LNCaP clone FGC (cell line): ENCODE data around the gene NADK2.

Source experiments
- DNase-seq: peaks from one replicate; pipeline ENCODE4 v3.0.0-alpha.2; 2011; ENCODE audit warnings: low read depth
- H3K4me3 ChIP-seq: 2 replicates; pipeline ENCODE4 v1.5.1; 2011; ENCODE audit warnings: mild to moderate bottlenecking, low read depth, low read length, control low read depth
- CTCF ChIP-seq: IDR thresholded peaks from 2 replicates; pipeline ENCODE4 v1.5.1; 2012; ENCODE audit warnings: mild to moderate bottlenecking; ENCODE audit not compliant: control insufficient read depth, insufficient read depth; ENCODE audit errors: extremely low read depth

Gene NADK2

GRCh38 chr5:36244076-36244475 is 2.4 kb upstream of the NADK2 start:
- H3K4me3 ChIP-seq = no peak overlapping the region
- TF ChIP-seq CTCF = no peak
- peak; percentile 92 for DNase-seq

- no peak for DNase-seq
- TF ChIP-seq CTCF = no peak
- H3K4me3 ChIP-seq = no peak overlapping the region
Observed at GRCh38 chr5:36243653-36244052, 1.9 kb upstream of the NADK2 start.

GRCh38 chr5:36242534-36243485 is 1.1 kb upstream of the NADK2 start:
- no peak for TF ChIP-seq CTCF
- DNase-seq = no peak
- H3K4me3 ChIP-seq = peak overlapping the region; percentile 79

- no peak for DNase-seq
- H3K4me3 ChIP-seq = peak overlapping the region; percentile 79
- no peak for TF ChIP-seq CTCF
Observed at GRCh38 chr5:36240779-36241630, 720 bp downstream of the NADK2 start.

DNA sequence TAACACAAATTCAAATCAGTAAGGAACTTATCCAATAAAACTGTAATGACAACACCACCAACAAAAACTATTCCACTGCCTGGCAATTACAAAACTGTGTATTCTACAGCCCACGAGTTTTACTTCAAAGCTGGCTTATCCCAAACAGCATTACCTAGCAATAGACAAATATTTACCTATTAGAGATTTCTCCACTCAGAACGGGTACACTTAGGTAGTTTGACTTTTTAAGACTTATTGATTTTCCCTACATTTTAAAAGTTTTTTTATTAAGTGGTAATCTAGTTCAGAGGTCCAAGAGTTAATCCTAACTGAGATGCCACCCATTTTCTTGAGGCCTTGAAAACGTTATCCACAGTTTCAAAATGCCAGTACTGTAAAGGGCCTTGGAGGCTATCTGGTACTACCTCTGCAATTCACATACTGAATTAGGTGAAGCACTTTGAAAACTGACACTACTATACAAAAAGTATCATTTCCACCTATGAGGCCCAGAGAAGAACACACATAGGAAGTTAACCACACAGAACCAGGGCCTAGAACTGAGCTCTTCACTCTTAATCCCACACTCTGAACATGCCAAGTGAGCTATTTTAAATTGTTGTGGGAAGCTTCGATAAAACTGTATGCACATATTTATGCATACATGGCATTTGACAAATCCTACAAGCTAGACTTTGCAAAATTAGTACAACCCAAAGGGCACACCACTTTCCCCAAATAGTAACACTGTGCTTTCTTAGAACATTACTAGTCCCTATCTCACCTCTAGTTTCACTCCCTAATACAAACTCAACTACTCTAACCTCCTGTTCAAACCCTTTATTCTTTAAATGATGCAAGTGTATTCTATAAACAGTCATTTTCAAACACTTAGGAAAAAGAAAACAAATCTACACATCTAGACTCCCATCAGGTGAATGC is 2.1 kb downstream of the NADK2 start:
- peak overlapping the region; percentile 79 for H3K4me3 ChIP-seq
- DNase-seq = no peak
- TF ChIP-seq CTCF = no peak
